Tibial nerve (tissue), 4 donors: Measurements from ENCODE around the gene DSG1.

Source experiments
- CTCF ChIP-seq, 5 experiments: fragments of 200-600 bp in 3 of 5; fragments of 450-650 bp in 2 of 5; sonication (generic) in 3 of 5; IDR thresholded peaks; one replicate each; pipeline ENCODE4 v1.5.1; 2016 to 2019; ENCODE audit warnings: antibody characterized with exemption in 5 of 5, mild to moderate bottlenecking in 3 of 5, moderate library complexity in 2 of 5
- EP300 ChIP-seq, 2 donors: sonication (generic); formaldehyde crosslinking; IDR thresholded peaks; one replicate each; pipeline ENCODE4 v1.6.1; 2017; ENCODE audit warnings: antibody characterized with exemption in 2 of 2, mild to moderate bottlenecking in 1 of 2
- POLR2A ChIP-seq, 2 donors: fragments of 450-650 bp; IDR thresholded peaks; one replicate each; pipeline ENCODE4 v1.6.1; 2017; ENCODE audit warnings: antibody characterized with exemption in 2 of 2, mild to moderate bottlenecking in 2 of 2, moderate library complexity in 2 of 2

- TF ChIP-seq POLR2A (IDR thresholded peaks at IDR 0.05) (no peak), CTCF (IDR thresholded peaks at IDR 0.05) (no peak), EP300 (IDR thresholded peaks at IDR 0.05) (no peak)
Measured at GRCh38 chr18:31393286-31393685, 75.3 kb downstream of the DSG1 start.
